ENCODE results near the gene PAPPA2.
"Not testable (repeated sequence)": the region's sequence is repeated elsewhere in the genome, so short reads cannot be mapped to it uniquely, and the experiment has no call there.

The PAPPA2 gene

GRCh38 chr1:176595217-176595616 is 132.2 kb downstream of the PAPPA2 start:
- H3K27ac Mint-ChIP-seq = no peak overlapping the region
- no peaks in the 10 kb centered on the region for H3K36me3 Mint-ChIP-seq
- no peaks in the 10 kb centered on the region for H3K27me3 Mint-ChIP-seq
- no peaks in the 10 kb centered on the region for H3K9me3 Mint-ChIP-seq (ENCODE audit: low read depth)
- H3K4me1 Mint-ChIP-seq (ENCODE audit: low read depth) = no peaks in the 10 kb centered on the region
- H3K4me3 Mint-ChIP-seq = no peak overlapping the region

- no peaks in the 10 kb centered on the region for H3K27me3 Mint-ChIP-seq
- no peak overlapping the region for H3K4me3 Mint-ChIP-seq
- H3K36me3 Mint-ChIP-seq = no peaks in the 10 kb centered on the region
- H3K27ac Mint-ChIP-seq = no peak overlapping the region
- H3K4me1 Mint-ChIP-seq (ENCODE audit: low read depth) = no peaks in the 10 kb centered on the region
- H3K9me3 Mint-ChIP-seq (ENCODE audit: low read depth) = no peaks in the 10 kb centered on the region
Observed at GRCh38 chr1:176601348-176601747, 138.4 kb downstream of the PAPPA2 start.

GRCh38 chr1:176602388-176603004 is 139.5 kb downstream of the PAPPA2 start:
- Mint-ChIP-seq H3K4me1 (ENCODE audit: low read depth) (no peaks in the 10 kb centered on the region), H3K4me3 (no peak overlapping the region), H3K36me3 (no peaks in the 10 kb centered on the region), H3K27me3 (no peaks in the 10 kb centered on the region), H3K9me3 (ENCODE audit: low read depth) (no peaks in the 10 kb centered on the region), H3K27ac (no peak overlapping the region)

GRCh38 chr1:176603696-176604095 is 140.7 kb downstream of the PAPPA2 start:
- Mint-ChIP-seq H3K36me3 (no peaks in the 10 kb centered on the region), H3K9me3 (ENCODE audit: low read depth) (no peaks in the 10 kb centered on the region), H3K27ac (no peak overlapping the region), H3K4me1 (ENCODE audit: low read depth) (no peaks in the 10 kb centered on the region), H3K27me3 (no peaks in the 10 kb centered on the region), H3K4me3 (no peak overlapping the region)

- Mint-ChIP-seq H3K27me3 (peaks cover 3% of the 10 kb centered on the region), H3K36me3 (no peaks in the 10 kb centered on the region), H3K27ac (no peak overlapping the region), H3K9me3 (ENCODE audit: low read depth) (no peaks in the 10 kb centered on the region), H3K4me3 (no peak overlapping the region), H3K4me1 (ENCODE audit: low read depth) (no peaks in the 10 kb centered on the region)
Observed at GRCh38 chr1:176604461-176604860, 141.5 kb downstream of the PAPPA2 start.

- H3K4me1 Mint-ChIP-seq (ENCODE audit: low read depth) = no peaks in the 10 kb centered on the region
- peaks cover 3% of the 10 kb centered on the region for H3K27me3 Mint-ChIP-seq
- H3K9me3 Mint-ChIP-seq (ENCODE audit: low read depth) = no peaks in the 10 kb centered on the region
- no peak overlapping the region for H3K27ac Mint-ChIP-seq
- no peak overlapping the region for H3K4me3 Mint-ChIP-seq
- no peaks in the 10 kb centered on the region for H3K36me3 Mint-ChIP-seq
Observed at GRCh38 chr1:176605176-176605575, 142.2 kb downstream of the PAPPA2 start.

- Mint-ChIP-seq H3K4me1 (ENCODE audit: low read depth) (no peaks in the 10 kb centered on the region), H3K27me3 (peaks cover 3% of the 10 kb centered on the region), H3K9me3 (ENCODE audit: low read depth) (no peaks in the 10 kb centered on the region), H3K4me3 (no peak overlapping the region), H3K36me3 (no peaks in the 10 kb centered on the region), H3K27ac (no peak overlapping the region)
Observed at GRCh38 chr1:176609556-176610408, 146.8 kb downstream of the PAPPA2 start.

GRCh38 chr1:176612791-176613190 is 149.8 kb downstream of the PAPPA2 start:
- H3K9me3 Mint-ChIP-seq (ENCODE audit: low read depth) = no peaks in the 10 kb centered on the region
- H3K27ac Mint-ChIP-seq = no peak overlapping the region
- H3K4me1 Mint-ChIP-seq (ENCODE audit: low read depth) = no peaks in the 10 kb centered on the region
- H3K27me3 Mint-ChIP-seq = peaks cover 3% of the 10 kb centered on the region
- no peak overlapping the region for H3K4me3 Mint-ChIP-seq
- H3K36me3 Mint-ChIP-seq = no peaks in the 10 kb centered on the region

GRCh38 chr1:176617881-176618280 is 154.9 kb downstream of the PAPPA2 start:
- no peaks in the 10 kb centered on the region for H3K36me3 Mint-ChIP-seq
- H3K4me3 Mint-ChIP-seq = no peak overlapping the region
- H3K27ac Mint-ChIP-seq = no peak overlapping the region
- H3K27me3 Mint-ChIP-seq = no peaks in the 10 kb centered on the region
- H3K9me3 Mint-ChIP-seq (ENCODE audit: low read depth) = no peaks in the 10 kb centered on the region
- H3K4me1 Mint-ChIP-seq (ENCODE audit: low read depth) = no peaks in the 10 kb centered on the region

- no peaks in the 10 kb centered on the region for H3K36me3 Mint-ChIP-seq
- H3K27me3 Mint-ChIP-seq = no peaks in the 10 kb centered on the region
- H3K4me3 Mint-ChIP-seq = no peak overlapping the region
- no peaks in the 10 kb centered on the region for H3K4me1 Mint-ChIP-seq (ENCODE audit: low read depth)
- no peaks in the 10 kb centered on the region for H3K9me3 Mint-ChIP-seq (ENCODE audit: low read depth)
- H3K27ac Mint-ChIP-seq = no peak overlapping the region
Observed at GRCh38 chr1:176619261-176619660, 156.3 kb downstream of the PAPPA2 start.

- Mint-ChIP-seq H3K27me3 (no peaks in the 10 kb centered on the region), H3K36me3 (no peaks in the 10 kb centered on the region), H3K27ac (no peak overlapping the region), H3K9me3 (ENCODE audit: low read depth) (no peaks in the 10 kb centered on the region), H3K4me1 (ENCODE audit: low read depth) (no peaks in the 10 kb centered on the region), H3K4me3 (no peak overlapping the region)
Observed at GRCh38 chr1:176625365-176625764, 162.4 kb downstream of the PAPPA2 start.

GRCh38 chr1:176626572-176627061 is 163.6 kb downstream of the PAPPA2 start:
- H3K27ac Mint-ChIP-seq = no peak overlapping the region
- H3K9me3 Mint-ChIP-seq (ENCODE audit: low read depth) = no peaks in the 10 kb centered on the region
- H3K4me3 Mint-ChIP-seq = no peak overlapping the region
- no peaks in the 10 kb centered on the region for H3K36me3 Mint-ChIP-seq
- H3K27me3 Mint-ChIP-seq = no peaks in the 10 kb centered on the region
- no peaks in the 10 kb centered on the region for H3K4me1 Mint-ChIP-seq (ENCODE audit: low read depth)

- Mint-ChIP-seq H3K27ac (no peak overlapping the region), H3K4me3 (no peak overlapping the region), H3K36me3 (no peaks in the 10 kb centered on the region), H3K27me3 (no peaks in the 10 kb centered on the region), H3K4me1 (ENCODE audit: low read depth) (no peaks in the 10 kb centered on the region), H3K9me3 (ENCODE audit: low read depth) (no peaks in the 10 kb centered on the region)
Observed at GRCh38 chr1:176628775-176629174, 165.8 kb downstream of the PAPPA2 start.

GRCh38 chr1:176634733-176635132 is 171.8 kb downstream of the PAPPA2 start:
- H3K27ac Mint-ChIP-seq; H3K4me1 Mint-ChIP-seq (ENCODE audit: low read depth); H3K36me3 Mint-ChIP-seq; H3K4me3 Mint-ChIP-seq; H3K9me3 Mint-ChIP-seq (ENCODE audit: low read depth); H3K27me3 Mint-ChIP-seq: not testable (repeated sequence)

- no peak overlapping the region for H3K4me3 Mint-ChIP-seq
- H3K9me3 Mint-ChIP-seq (ENCODE audit: low read depth) = peaks cover 4% of the 10 kb centered on the region
- H3K27ac Mint-ChIP-seq = no peak overlapping the region
- H3K4me1 Mint-ChIP-seq (ENCODE audit: low read depth) = no peaks in the 10 kb centered on the region
- peaks cover 1% of the 10 kb centered on the region for H3K27me3 Mint-ChIP-seq
- H3K36me3 Mint-ChIP-seq = no peaks in the 10 kb centered on the region
Observed at GRCh38 chr1:176638713-176639526, 175.9 kb downstream of the PAPPA2 start.

Measured in activated naive CD8-positive, alpha-beta T cell (primary cell).